ENCODE results near the gene SF1.

GRCh38 chr11:64788321-64789215, 10.2 kb upstream of the SF1 start:
- no peak for TF ChIP-seq USF1 (CRISPR knock-in tag; IDR thresholded peaks at IDR 0.05)
- TF ChIP-seq ATF3 (CRISPR knock-in tag; conservative IDR thresholded peaks at IDR 0.05): no peak
- no peak for TF ChIP-seq FOXK1 (CRISPR knock-in tag; IDR thresholded peaks at IDR 0.05)
- no peak; the same call in 1 of the 2 replicates for TF ChIP-seq CTCF (IDR thresholded peaks at IDR 0.05)
- TF ChIP-seq CDX4 (CRISPR knock-in tag; IDR thresholded peaks at IDR 0.05; ENCODE audit: borderline replicate concordance): no peak
- no peak for TF ChIP-seq MLX (CRISPR knock-in tag; IDR thresholded peaks at IDR 0.05)
- no peak for TF ChIP-seq PRDM15 (CRISPR knock-in tag; IDR thresholded peaks at IDR 0.05)
- no peak for TF ChIP-seq MXD4 (CRISPR knock-in tag; IDR thresholded peaks at IDR 0.05; ENCODE audit: borderline replicate concordance)
- no peak for TF ChIP-seq GABPB1 (CRISPR knock-in tag; IDR thresholded peaks at IDR 0.05)
- TF ChIP-seq AFF4 (CRISPR knock-in tag; IDR thresholded peaks at IDR 0.05; ENCODE audit: borderline replicate concordance): no peak
